HG02885 (cell line): ENCODE results near the gene BAHCC1.
"Not testable (repeated sequence)": the region's sequence is repeated elsewhere in the genome, so short reads cannot be mapped to it uniquely, and the experiment has no call there.

ENCODE experiments used
- ATAC-seq: cut with Tn5 transposase; IDR thresholded peaks from one replicate; pipeline ENCODE4 v1.9.1; 2021; ENCODE audit warnings: mild to moderate bottlenecking; ENCODE audit not compliant: unreplicated experiment, poor library complexity

BAHCC1 gene

GRCh38 chr17:81424151-81425017, 29.1 kb downstream of the BAHCC1 start:
- ATAC-seq, result no peak

GRCh38 chr17:81425041-81425440, 29.8 kb downstream of the BAHCC1 start:
- not testable (repeated sequence) for ATAC-seq

GRCh38 chr17:81425716-81426392, 30.6 kb downstream of the BAHCC1 start:
- ATAC-seq, result not testable (repeated sequence)

GRCh38 chr17:81426393-81427172, 31.3 kb downstream of the BAHCC1 start:
- no peak for ATAC-seq

- ATAC-seq, result no peak
These were observed 32.2 kb downstream of the BAHCC1 start for GRCh38 chr17:81427173-81428120.

GRCh38 chr17:81428121-81428515, 32.9 kb downstream of the BAHCC1 start:
- no peak for ATAC-seq

GRCh38 chr17:81428516-81428915, 33.3 kb downstream of the BAHCC1 start:
- no peak for ATAC-seq

GRCh38 chr17:81428948-81429774, 33.9 kb downstream of the BAHCC1 start:
- no peak for ATAC-seq

GRCh38 chr17:81429821-81430551, 34.7 kb downstream of the BAHCC1 start:
- ATAC-seq, result no peak

GRCh38 chr17:81431545-81432482, 36.6 kb downstream of the BAHCC1 start:
- ATAC-seq, result no peak

GRCh38 chr17:81432941-81433340, 37.7 kb downstream of the BAHCC1 start:
- ATAC-seq, result no peak

- no peak for ATAC-seq
These were observed 38.4 kb downstream of the BAHCC1 start for GRCh38 chr17:81433656-81434055.

GRCh38 chr17:81434072-81434471, 38.8 kb downstream of the BAHCC1 start:
- ATAC-seq, result no peak

GRCh38 chr17:81434681-81435417, 39.6 kb downstream of the BAHCC1 start:
- ATAC-seq, result no peak

- ATAC-seq, result no peak
These were observed 40.5 kb downstream of the BAHCC1 start for GRCh38 chr17:81435652-81436293.

- ATAC-seq, result no peak
These were observed 41.1 kb downstream of the BAHCC1 start for GRCh38 chr17:81436294-81436849.
